GM12801 (cell line): ENCODE data around the gene DSG4.

Experiments
- TF ChIP-seq, protein P1 (sequence below): IDR thresholded peaks from one replicate; pipeline ENCODE4 v1.5.1; 2011; ENCODE audit warnings: control low read depth; ENCODE audit not compliant: insufficient read length; ENCODE audit errors: extremely low read depth

The DSG4 gene

DNA sequence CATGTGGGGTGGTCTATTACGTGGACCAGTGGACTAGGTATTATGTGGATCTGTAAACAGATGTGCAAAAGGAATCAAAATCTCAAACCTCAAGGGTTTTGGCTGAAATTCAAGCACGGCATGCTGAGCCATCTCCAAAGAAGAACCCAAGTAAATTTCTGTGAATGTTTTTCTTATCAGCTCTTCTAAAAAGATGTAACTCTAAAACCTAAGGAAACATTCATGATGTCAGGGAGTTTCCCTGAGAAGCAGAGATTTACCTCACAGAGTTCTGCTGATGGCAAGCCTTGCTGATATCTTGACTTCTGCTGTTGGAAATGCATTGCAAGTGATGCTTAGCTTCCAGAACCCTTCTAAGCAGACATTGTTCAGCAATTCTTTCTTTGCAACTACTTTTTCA lies 21.6 kb downstream of the DSG4 start:
- TF ChIP-seq, protein P1, sequence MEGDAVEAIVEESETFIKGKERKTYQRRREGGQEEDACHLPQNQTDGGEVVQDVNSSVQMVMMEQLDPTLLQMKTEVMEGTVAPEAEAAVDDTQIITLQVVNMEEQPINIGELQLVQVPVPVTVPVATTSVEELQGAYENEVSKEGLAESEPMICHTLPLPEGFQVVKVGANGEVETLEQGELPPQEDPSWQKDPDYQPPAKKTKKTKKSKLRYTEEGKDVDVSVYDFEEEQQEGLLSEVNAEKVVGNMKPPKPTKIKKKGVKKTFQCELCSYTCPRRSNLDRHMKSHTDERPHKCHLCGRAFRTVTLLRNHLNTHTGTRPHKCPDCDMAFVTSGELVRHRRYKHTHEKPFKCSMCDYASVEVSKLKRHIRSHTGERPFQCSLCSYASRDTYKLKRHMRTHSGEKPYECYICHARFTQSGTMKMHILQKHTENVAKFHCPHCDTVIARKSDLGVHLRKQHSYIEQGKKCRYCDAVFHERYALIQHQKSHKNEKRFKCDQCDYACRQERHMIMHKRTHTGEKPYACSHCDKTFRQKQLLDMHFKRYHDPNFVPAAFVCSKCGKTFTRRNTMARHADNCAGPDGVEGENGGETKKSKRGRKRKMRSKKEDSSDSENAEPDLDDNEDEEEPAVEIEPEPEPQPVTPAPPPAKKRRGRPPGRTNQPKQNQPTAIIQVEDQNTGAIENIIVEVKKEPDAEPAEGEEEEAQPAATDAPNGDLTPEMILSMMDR = no peak

DNA sequence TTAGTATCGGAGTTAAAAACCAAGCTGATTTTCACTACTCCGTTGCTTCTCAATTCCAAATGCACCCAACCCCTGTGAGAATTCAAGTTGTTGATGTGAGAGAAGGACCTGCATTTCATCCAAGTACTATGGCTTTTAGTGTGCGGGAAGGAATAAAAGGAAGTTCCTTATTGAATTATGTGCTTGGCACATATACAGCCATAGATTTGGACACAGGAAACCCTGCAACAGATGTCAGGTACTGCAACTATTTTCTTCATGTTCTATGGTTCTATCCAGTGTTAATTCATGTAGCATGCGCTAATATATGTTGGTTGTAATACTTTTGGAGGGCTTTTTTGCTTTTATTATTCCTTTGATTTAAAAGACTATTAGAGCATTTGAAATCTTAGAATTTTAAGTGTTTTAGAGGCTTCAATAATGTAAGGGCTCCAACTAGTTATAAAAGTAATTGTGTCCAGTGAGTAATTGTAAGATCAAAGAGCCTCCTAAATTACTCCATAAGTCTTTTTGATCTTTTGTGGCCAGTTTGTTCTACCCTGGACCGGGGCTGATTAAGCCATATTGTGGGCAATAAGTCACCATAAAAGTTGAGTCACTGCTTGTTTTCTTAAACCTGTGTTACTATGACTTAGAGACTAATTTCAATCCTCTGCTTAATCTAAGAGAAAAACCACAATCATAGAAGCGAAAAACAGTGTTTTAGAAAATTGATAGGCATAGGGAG lies 22.9 kb downstream of the DSG4 start:
- TF ChIP-seq, protein P1 = no peak

- TF ChIP-seq, protein P1 = no peak
These were observed 24.8 kb downstream of the DSG4 start for GRCh38 chr18:31401156-31402025.

DNA sequence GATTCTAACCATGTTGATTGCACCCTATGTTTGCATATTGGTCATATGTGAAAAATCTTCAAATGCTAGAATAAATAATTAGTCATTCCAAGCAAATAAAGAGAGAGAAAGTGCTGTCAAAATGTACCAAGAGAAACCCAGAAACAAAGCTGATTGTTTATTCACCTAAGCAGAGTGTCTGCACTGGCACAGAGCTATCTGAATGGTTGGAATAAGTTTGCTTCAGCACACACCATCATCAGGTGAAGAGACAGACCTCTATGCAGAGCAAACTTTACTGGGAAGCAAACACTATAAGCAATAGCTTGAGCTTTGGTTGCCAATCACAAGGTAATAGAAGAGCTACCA lies 25.4 kb downstream of the DSG4 start:
- TF ChIP-seq, protein P1 = no peak

- TF ChIP-seq, protein P1 = no peak
These were observed 26.8 kb downstream of the DSG4 start for GRCh38 chr18:31403409-31403808.

DNA sequence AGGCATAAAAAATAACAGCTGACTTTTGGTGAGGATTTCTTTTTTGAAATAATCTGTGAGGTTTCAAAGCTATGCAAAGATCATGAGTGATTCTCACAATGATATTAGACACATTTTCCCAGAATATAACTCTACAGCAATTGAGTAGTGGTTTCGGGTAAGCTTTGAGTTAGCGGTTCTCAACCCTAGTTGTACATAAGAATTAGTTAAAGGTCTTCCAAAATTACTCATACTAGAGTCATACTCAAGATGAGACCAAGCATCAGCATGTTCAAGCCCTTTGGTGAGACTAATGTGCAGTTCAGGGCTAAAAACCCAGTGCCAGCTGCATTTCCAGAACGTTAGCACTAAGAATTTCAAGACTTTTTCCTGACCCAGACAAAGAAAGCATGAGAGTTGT lies 31.1 kb downstream of the DSG4 start:
- TF ChIP-seq, protein P1 = no peak

DNA sequence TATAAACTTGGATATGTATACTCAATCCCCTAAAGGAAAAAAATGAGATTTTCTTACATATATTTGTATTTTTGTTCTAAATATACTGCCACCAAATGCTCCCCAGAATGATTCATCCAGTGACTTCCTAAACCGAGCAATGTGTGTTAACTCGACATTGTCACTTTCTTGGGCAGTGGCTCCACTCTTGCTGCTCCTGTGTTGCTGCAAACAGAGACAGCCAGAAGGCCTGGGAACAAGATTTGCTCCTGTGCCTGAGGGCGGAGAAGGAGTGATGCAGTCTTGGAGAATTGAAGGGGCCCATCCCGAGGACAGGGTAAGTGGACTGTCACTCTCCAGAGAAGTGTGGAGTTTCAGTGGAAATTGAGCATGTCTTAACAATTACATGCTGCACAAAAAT lies 32.7 kb downstream of the DSG4 start:
- TF ChIP-seq, protein P1 = no peak
